ENCODE measurements around the gene AZI2. TPM values are rescaled to one million over a fixed set of nuclear protein-coding genes. Genes with fewer than 3 reads are reported as not detected.
A peak's percentile ranks its signal among the peaks of the same experiment; 100 is the strongest.

The AZI2 gene, protein sequence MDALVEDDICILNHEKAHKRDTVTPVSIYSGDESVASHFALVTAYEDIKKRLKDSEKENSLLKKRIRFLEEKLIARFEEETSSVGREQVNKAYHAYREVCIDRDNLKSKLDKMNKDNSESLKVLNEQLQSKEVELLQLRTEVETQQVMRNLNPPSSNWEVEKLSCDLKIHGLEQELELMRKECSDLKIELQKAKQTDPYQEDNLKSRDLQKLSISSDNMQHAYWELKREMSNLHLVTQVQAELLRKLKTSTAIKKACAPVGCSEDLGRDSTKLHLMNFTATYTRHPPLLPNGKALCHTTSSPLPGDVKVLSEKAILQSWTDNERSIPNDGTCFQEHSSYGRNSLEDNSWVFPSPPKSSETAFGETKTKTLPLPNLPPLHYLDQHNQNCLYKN
- total RNA-seq, result 10 to 100 TPM; 73.1 to 85.2 TPM
- 10 to 100 TPM; 41.4 to 60.1 TPM for polyA plus RNA-seq
- long read RNA-seq, donor 1, full-length matches to known transcripts, result 245 of 285 reads
- long read RNA-seq, donor 1, partial matches to known transcripts, result 20 of 285 reads
- long read RNA-seq, donor 1, other reads (novel, unspliced or antisense), result 20 of 285 reads
- long read RNA-seq, donor 2, full-length matches to known transcripts, result 38 of 44 reads
- long read RNA-seq, donor 2, partial matches to known transcripts, result 3 of 44 reads
- long read RNA-seq, donor 2, other reads (novel, unspliced or antisense), result 3 of 44 reads

GRCh38 chr3:28348629-28349468 is at the start of gene AZI2, which contains the start of gene ZCWPW2:
Gene AZI2, minus strand, starts transcription at chr3:28348824. Its CDS starts 8,207 bp downstream, at chr3:28340617.
Gene ZCWPW2, plus strand, starts transcription at chr3:28348721. Its CDS starts 64,348 bp downstream, at chr3:28413069.
- Histone ChIP-seq H3K27ac (ENCODE audit: low read depth in 1 of 2, low read length in 2 of 2) (peak within 1 kb of the TSS; percentile 88 to 97), H3K36me3 (ENCODE audit: control insufficient read depth in 1 of 2, insufficient read depth in 2 of 2, low read length in 1 of 2) (peaks cover 0 to 2% of the 10 kb centered on the region in 2 donors), H3K9me3 (ENCODE audit: control insufficient read depth, low read length) (peaks cover 2% of the 10 kb centered on the region), H3K27me3 (ENCODE audit: control insufficient read depth in 1 of 2, insufficient read depth in 2 of 2, low read length in 1 of 2) (no peaks in the 10 kb centered on the region), H3K4me3 (ENCODE audit: low read length in 2 of 2) (peak within 1 kb of the TSS; percentile 73 to 77), H3K4me1 (ENCODE audit: control insufficient read depth in 1 of 2, insufficient read depth in 2 of 2, low read length in 2 of 2) (peaks cover 0 to 2% of the 10 kb centered on the region in 2 donors)
- ATAC-seq (ENCODE audit: low FRiP score) (peak; percentile 99), DNase-seq (peak; percentile 98)
- intact Hi-C loops (cut with DNase I), result no loop called here
- 0% methylated on average over 78 to 83 of the region's 83 CpGs for WGBS, 2 donors

DNA sequence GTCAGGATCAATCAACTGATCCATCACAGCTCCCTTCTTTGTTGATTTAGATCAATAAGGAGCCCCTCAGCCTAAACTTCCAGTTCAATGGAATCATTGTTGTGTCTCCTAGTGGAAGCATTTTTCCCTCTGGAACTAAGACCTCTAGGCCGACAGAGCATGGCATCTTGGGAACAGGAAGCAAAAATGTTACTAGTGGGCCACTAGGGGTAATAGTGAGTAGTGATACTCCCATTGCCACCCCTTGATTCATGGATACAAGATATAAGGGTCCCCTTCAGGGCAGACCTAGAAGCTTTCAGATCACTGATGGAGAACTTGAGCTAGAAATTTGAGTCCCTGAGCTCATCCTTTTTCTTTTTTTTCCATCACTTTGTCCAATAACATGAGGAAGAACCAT is 40.4 kb upstream of the AZI2 start:
- WGBS, 2 donors, result 90 to 95% methylated on average over 1 of the region's 1 CpG
- DNase-seq (no peak), ATAC-seq (ENCODE audit: low FRiP score) (no peak)
- intact Hi-C loops (cut with DNase I), result no loop called here
- Histone ChIP-seq H3K4me3 (ENCODE audit: low read length in 2 of 2) (no peak overlapping the region), H3K4me1 (ENCODE audit: control insufficient read depth in 1 of 2, insufficient read depth in 2 of 2, low read length in 2 of 2) (no peaks in the 10 kb centered on the region), H3K27ac (ENCODE audit: low read depth in 1 of 2, low read length in 2 of 2) (no peak overlapping the region), H3K36me3 (ENCODE audit: control insufficient read depth in 1 of 2, insufficient read depth in 2 of 2, low read length in 1 of 2) (no peaks in the 10 kb centered on the region), H3K27me3 (ENCODE audit: control insufficient read depth in 1 of 2, insufficient read depth in 2 of 2, low read length in 1 of 2) (no peaks in the 10 kb centered on the region), H3K9me3 (ENCODE audit: control insufficient read depth, low read length) (peaks cover 2% of the 10 kb centered on the region)

DNA sequence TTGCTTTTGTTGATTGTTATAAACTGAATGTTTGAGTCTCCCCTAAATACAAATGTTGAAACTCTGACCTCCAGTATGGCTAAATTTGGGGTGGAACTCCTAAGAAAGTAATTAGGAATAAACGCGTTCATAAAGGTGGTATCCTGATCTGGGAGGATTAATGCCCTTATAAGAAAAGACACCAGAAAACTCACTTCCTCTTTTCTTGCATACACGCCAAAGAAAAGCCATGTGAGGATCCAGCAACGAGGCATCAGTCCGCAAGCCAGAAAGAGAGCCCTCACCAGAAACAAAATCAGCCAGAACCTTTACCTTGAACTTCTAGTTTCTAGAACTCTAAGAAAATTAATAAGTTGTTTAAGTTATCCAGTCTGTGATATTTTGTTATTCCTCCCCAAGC is 37.4 kb upstream of the AZI2 start:
- Histone ChIP-seq H3K36me3 (ENCODE audit: control insufficient read depth in 1 of 2, insufficient read depth in 2 of 2, low read length in 1 of 2) (no peaks in the 10 kb centered on the region), H3K9me3 (ENCODE audit: control insufficient read depth, low read length) (peaks cover 2% of the 10 kb centered on the region), H3K27me3 (ENCODE audit: control insufficient read depth in 1 of 2, insufficient read depth in 2 of 2, low read length in 1 of 2) (no peaks in the 10 kb centered on the region), H3K4me1 (ENCODE audit: control insufficient read depth in 1 of 2, insufficient read depth in 2 of 2, low read length in 2 of 2) (no peaks in the 10 kb centered on the region), H3K27ac (ENCODE audit: low read depth in 1 of 2, low read length in 2 of 2) (no peak overlapping the region), H3K4me3 (ENCODE audit: low read length in 2 of 2) (no peak overlapping the region)
- intact Hi-C loops (cut with DNase I), result no loop called here
- ATAC-seq (ENCODE audit: low FRiP score), result no peak
- 93 to 95% methylated on average over 5 of the region's 5 CpGs for WGBS, 2 donors
- no peak for DNase-seq

DNA sequence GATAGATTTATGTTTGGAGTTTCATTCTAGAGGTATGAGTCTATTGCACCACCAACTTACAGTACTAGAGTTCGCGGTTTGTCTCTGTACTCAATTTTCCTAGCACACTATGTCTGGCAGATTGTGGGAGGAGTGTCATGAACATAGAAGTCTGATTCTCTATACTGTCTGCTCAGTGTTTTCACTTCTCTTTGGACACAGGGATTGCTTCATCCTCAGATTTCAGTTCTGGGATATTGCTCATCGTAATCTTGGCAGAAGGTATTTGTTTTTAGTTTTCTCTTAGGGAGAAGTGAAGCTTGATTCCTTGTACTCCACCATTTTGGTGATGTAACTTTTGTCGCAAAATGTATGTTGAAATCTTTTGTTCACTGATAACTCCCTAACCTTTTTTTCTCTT is 27.8 kb upstream of the AZI2 start:
- WGBS, 2 donors, result 85 to 92% methylated on average over 4 of the region's 4 CpGs
- no peaks in the 10 kb centered on the region for H3K36me3 ChIP-seq (ENCODE audit: control insufficient read depth in 1 of 2, insufficient read depth in 2 of 2, low read length in 1 of 2)

GRCh38 chr3:28349469-28350000 is 911 bp upstream of the AZI2 start:
- 3 to 12% methylated on average over 13 of the region's 13 CpGs for WGBS, 2 donors
- ATAC-seq (ENCODE audit: low FRiP score) (no peak), DNase-seq (peak in 1 of 2 donors; percentile 75)
- H3K36me3 ChIP-seq (ENCODE audit: control insufficient read depth in 1 of 2, insufficient read depth in 2 of 2, low read length in 1 of 2), result peaks cover 0 to 2% of the 10 kb centered on the region in 2 donors
- peaks cover 0 to 2% of the 10 kb centered on the region in 2 donors for H3K4me1 ChIP-seq (ENCODE audit: control insufficient read depth in 1 of 2, insufficient read depth in 2 of 2, low read length in 2 of 2)
- H3K9me3 ChIP-seq (ENCODE audit: control insufficient read depth, low read length), result peaks cover 2% of the 10 kb centered on the region
- no peaks in the 10 kb centered on the region for H3K27me3 ChIP-seq (ENCODE audit: control insufficient read depth in 1 of 2, insufficient read depth in 2 of 2, low read length in 1 of 2)
- peak overlapping the region; percentile 73 to 77 for H3K4me3 ChIP-seq (ENCODE audit: low read length in 2 of 2)
- intact Hi-C loops (cut with DNase I), result no loop called here
- H3K27ac ChIP-seq (ENCODE audit: low read depth in 1 of 2, low read length in 2 of 2), result peak overlapping the region; percentile 36 to 88

More for the DNA sequence above, 27.8 kb upstream of the AZI2 start:
- Histone ChIP-seq H3K27me3 (ENCODE audit: control insufficient read depth in 1 of 2, insufficient read depth in 2 of 2, low read length in 1 of 2) (no peaks in the 10 kb centered on the region), H3K4me1 (ENCODE audit: control insufficient read depth in 1 of 2, insufficient read depth in 2 of 2, low read length in 2 of 2) (no peaks in the 10 kb centered on the region), H3K4me3 (ENCODE audit: low read length in 2 of 2) (no peak overlapping the region), H3K27ac (ENCODE audit: low read depth in 1 of 2, low read length in 2 of 2) (no peak overlapping the region), H3K9me3 (ENCODE audit: control insufficient read depth, low read length) (no peaks in the 10 kb centered on the region)
- intact Hi-C loops (cut with DNase I), result no loop called here
- ATAC-seq (ENCODE audit: low FRiP score) (peak; percentile 56), DNase-seq (no peak)

DNA sequence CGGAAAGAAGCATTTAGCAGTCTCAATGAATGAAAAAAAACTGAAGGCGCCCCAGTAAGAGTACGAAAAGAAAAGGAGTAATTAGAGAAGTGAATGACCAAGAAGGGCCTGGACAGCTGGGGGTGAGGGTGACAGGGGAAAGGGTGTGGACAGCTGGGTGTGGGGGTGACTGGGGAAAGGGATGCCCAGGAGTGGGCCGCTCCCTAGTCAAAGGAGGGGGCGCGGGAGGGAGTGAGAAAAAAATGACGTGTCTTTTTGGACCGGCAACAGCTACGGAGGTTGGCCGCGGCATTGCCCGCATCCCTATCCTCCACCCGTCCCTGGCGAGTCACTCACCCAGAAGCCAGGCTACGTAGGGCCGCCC is 377 bp downstream of the AZI2 start:
- Histone ChIP-seq H3K27me3 (ENCODE audit: control insufficient read depth in 1 of 2, insufficient read depth in 2 of 2, low read length in 1 of 2) (no peaks in the 10 kb centered on the region), H3K36me3 (ENCODE audit: control insufficient read depth in 1 of 2, insufficient read depth in 2 of 2, low read length in 1 of 2) (peaks cover 0 to 2% of the 10 kb centered on the region in 2 donors), H3K27ac (ENCODE audit: low read depth in 1 of 2, low read length in 2 of 2) (peak overlapping the region; percentile 88 to 97), H3K4me1 (ENCODE audit: control insufficient read depth in 1 of 2, insufficient read depth in 2 of 2, low read length in 2 of 2) (peaks cover 0 to 2% of the 10 kb centered on the region in 2 donors), H3K9me3 (ENCODE audit: control insufficient read depth, low read length) (peaks cover 2% of the 10 kb centered on the region), H3K4me3 (ENCODE audit: low read length in 2 of 2) (peak overlapping the region; percentile 68 to 77)
- 0 to 1% methylated on average over 15 to 16 of the region's 16 CpGs for WGBS, 2 donors
- DNase-seq (no peak), ATAC-seq (ENCODE audit: low FRiP score) (peak; percentile 93)
- intact Hi-C loops (cut with DNase I), result no loop called here

DNA sequence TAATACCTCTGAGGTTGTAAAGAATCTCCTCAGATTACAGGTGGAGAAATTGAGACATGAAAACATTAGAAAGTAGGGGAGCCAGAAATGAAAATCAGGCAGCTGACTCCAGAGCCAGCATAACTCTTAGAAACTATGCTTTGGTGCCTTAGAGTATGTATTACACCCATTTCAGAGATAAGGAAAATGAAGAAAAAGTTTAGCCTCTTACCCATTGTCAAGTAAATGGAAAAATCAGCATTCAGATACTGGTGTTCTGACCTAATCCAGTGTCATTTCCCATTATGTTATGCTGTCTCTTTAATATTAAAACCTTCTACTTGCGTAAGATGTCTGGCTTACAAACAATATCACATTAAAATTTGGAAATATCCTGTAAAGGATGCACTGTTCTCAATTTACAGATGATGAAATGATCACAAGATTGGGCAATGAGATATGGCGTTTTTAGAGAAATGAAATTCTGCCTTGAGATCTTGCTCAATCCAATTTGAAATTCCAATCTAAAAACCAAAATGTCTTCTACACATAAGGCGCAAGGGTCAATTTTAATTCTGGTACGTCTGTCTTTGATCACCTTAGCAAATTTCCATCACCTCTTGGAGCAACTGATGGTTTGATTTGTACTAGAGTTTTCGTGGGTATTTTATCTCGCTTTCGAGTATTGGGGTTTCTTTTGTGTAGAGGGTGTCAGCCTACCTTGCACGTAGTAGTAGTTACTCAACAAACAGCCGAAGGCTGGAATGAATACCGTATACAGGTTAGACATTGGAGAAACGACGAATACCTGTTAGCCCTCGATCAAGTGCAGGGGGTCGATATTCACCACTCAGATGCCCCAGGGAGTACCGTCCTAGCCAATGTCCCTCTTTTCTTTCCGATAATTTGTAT is 1.0 kb downstream of the AZI2 start:
- H3K36me3 ChIP-seq (ENCODE audit: control insufficient read depth in 1 of 2, insufficient read depth in 2 of 2, low read length in 1 of 2), result peaks cover 0 to 2% of the 10 kb centered on the region in 2 donors
- DNase-seq, result no peak
- intact Hi-C loops (cut with DNase I), result no loop called here
- H3K4me1 ChIP-seq (ENCODE audit: control insufficient read depth in 1 of 2, insufficient read depth in 2 of 2, low read length in 2 of 2), result peaks cover 0 to 2% of the 10 kb centered on the region in 2 donors
- ATAC-seq (ENCODE audit: low FRiP score), result peak; percentile 30
- 27 to 28% methylated on average over 16 of the region's 16 CpGs for WGBS, 2 donors
- H3K27ac ChIP-seq (ENCODE audit: low read depth in 1 of 2, low read length in 2 of 2), result peak overlapping the region; percentile 88 to 97
- H3K9me3 ChIP-seq (ENCODE audit: control insufficient read depth, low read length), result peaks cover 2% of the 10 kb centered on the region
- H3K27me3 ChIP-seq (ENCODE audit: control insufficient read depth in 1 of 2, insufficient read depth in 2 of 2, low read length in 1 of 2), result no peaks in the 10 kb centered on the region
- peak overlapping the region; percentile 68 to 77 for H3K4me3 ChIP-seq (ENCODE audit: low read length in 2 of 2)

Data from aorta (tissue), 5 donors.